ENCODE results near the gene ITIH5. TPM values are rescaled to one million over a fixed set of nuclear protein-coding genes. Genes with fewer than 3 reads are reported as not detected.

The ITIH5 gene
- polyA plus RNA-seq, 4 donors: 0.54 to 5.8 (median 2.4) TPM

DNA sequence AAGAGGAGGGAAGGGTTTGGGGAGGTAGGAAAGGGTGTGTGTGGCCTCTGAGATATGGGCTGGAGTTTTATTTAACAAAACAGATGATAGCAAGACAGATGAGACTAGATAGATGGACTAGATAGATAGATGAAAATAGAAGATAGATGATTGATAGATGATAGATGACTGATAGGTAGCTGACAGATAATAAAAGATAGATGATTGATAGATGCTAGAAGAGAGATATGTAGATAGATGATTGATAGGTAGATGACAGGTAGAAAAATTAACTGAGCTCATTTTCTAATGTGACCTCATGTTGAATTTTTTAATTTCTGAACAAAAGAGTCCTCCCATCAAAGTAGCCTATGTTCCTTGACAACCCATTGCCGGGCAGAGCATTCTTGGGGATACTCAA, 139.3 kb downstream of the ITIH5 start:
- no peaks in the 10 kb centered on the region for H3K4me1 ChIP-seq (ENCODE audit: control insufficient read depth in 3 of 3, insufficient read depth in 2 of 3, low read depth in 1 of 3, low read length in 2 of 3)
- FAIRE-seq (no peak), DNase-seq (no peak)
- no peak overlapping the region for H3K4me3 ChIP-seq (ENCODE audit: low read depth in 1 of 3, low read length in 3 of 3)
- no peak overlapping the region for H3K27ac ChIP-seq (ENCODE audit: low read depth in 1 of 3, low read length in 2 of 3)
- no peaks in the 10 kb centered on the region for H3K36me3 ChIP-seq (ENCODE audit: control insufficient read depth in 3 of 3, insufficient read depth in 2 of 3, low read depth in 1 of 3, low read length in 3 of 3)
- no peaks in the 10 kb centered on the region for H3K9me3 ChIP-seq (ENCODE audit: control insufficient read depth in 2 of 2, insufficient read depth in 1 of 2, low read depth in 1 of 2, low read length in 1 of 2)
- H3K27me3 ChIP-seq (ENCODE audit: control insufficient read depth in 3 of 3, insufficient read depth in 3 of 3, low read length in 3 of 3): peaks cover 0 to 8% (median 0%) of the 10 kb centered on the region in 3 donors
- 75 to 94% (median 86%) methylated on average over 1 of the region's 1 CpG for WGBS, 3 donors

DNA sequence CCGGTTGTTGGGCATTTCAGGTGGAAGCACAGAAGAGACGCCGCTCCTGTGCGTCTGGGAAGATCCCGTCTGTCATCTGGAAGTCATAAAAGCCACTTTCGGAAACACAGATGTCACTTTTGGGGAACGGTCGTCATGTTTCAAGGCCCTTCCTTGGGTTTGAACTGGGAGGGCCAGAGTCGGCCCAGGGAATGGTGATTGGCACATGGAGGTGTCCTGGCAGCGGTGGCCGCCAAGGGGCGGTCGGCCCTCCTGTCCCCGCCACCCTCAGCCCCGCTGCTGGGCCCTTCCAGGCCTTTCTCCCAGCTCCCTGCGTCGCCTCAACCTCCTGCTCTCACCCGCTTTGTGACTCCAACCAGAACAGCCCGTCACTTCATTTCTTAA, 140.8 kb downstream of the ITIH5 start:
- FAIRE-seq: no peak
- no peaks in the 10 kb centered on the region for H3K9me3 ChIP-seq (ENCODE audit: control insufficient read depth in 2 of 2, insufficient read depth in 1 of 2, low read depth in 1 of 2, low read length in 1 of 2)
- 82 to 88% (median 84%) methylated on average over 19 of the region's 19 CpGs for WGBS, 3 donors
- DNase-seq: no peak
- H3K4me3 ChIP-seq (ENCODE audit: low read depth in 1 of 3, low read length in 3 of 3): no peak overlapping the region
- peaks cover 0 to 4% (median 0%) of the 10 kb centered on the region in 3 donors for H3K27me3 ChIP-seq (ENCODE audit: control insufficient read depth in 3 of 3, insufficient read depth in 3 of 3, low read length in 3 of 3)
- no peak overlapping the region for H3K27ac ChIP-seq (ENCODE audit: low read depth in 1 of 3, low read length in 2 of 3)
- no peaks in the 10 kb centered on the region for H3K36me3 ChIP-seq (ENCODE audit: control insufficient read depth in 3 of 3, insufficient read depth in 2 of 3, low read depth in 1 of 3, low read length in 3 of 3)
- H3K4me1 ChIP-seq (ENCODE audit: control insufficient read depth in 3 of 3, insufficient read depth in 2 of 3, low read depth in 1 of 3, low read length in 2 of 3): no peaks in the 10 kb centered on the region

DNA sequence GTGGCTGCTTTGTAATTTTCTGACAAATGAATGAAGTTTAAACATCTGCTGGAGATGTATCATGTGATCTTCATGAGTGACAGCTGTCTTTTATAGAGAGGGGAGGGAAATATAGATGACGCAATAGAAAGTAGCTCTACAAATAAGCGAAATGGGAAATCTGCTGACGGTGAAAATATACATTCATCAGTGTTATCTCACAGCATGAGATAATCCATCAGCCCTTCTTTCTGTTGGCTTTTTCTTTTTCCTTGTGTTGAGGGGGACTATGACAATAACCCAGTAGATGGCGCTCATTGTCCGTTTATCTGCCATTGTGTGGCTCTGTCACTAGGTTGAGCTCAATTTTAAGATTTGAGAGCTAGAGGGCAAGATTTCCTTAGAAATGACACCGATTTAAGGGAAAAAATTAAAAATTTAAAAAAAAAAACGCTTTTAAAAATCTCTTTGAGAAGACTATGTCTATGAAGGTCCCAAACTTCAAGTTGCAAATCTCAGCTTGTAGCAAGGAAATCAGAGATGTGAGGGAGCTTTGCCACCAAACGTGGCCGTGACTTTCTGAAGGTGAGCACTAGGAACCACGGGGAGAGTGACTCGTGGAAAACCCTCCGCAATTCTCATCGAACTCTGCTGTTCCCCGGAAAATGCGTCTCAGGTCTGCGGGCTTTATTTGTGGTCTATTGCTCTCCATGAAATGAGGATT, 141.3 kb downstream of the ITIH5 start:
- no peak overlapping the region for H3K4me3 ChIP-seq (ENCODE audit: low read depth in 1 of 3, low read length in 3 of 3)
- H3K27ac ChIP-seq (ENCODE audit: low read depth in 1 of 3, low read length in 2 of 3): no peak overlapping the region
- H3K36me3 ChIP-seq (ENCODE audit: control insufficient read depth in 3 of 3, insufficient read depth in 2 of 3, low read depth in 1 of 3, low read length in 3 of 3): no peaks in the 10 kb centered on the region
- 38 to 45% (median 43%) methylated on average over 16 of the region's 16 CpGs for WGBS, 3 donors
- peak; percentile 75 for FAIRE-seq
- H3K4me1 ChIP-seq (ENCODE audit: control insufficient read depth in 3 of 3, insufficient read depth in 2 of 3, low read depth in 1 of 3, low read length in 2 of 3): no peaks in the 10 kb centered on the region
- H3K27me3 ChIP-seq (ENCODE audit: control insufficient read depth in 3 of 3, insufficient read depth in 3 of 3, low read length in 3 of 3): peaks cover 0 to 3% (median 0%) of the 10 kb centered on the region in 3 donors
- H3K9me3 ChIP-seq (ENCODE audit: control insufficient read depth in 2 of 2, insufficient read depth in 1 of 2, low read depth in 1 of 2, low read length in 1 of 2): no peaks in the 10 kb centered on the region
- peak; percentile 60 to 77 for DNase-seq

DNA sequence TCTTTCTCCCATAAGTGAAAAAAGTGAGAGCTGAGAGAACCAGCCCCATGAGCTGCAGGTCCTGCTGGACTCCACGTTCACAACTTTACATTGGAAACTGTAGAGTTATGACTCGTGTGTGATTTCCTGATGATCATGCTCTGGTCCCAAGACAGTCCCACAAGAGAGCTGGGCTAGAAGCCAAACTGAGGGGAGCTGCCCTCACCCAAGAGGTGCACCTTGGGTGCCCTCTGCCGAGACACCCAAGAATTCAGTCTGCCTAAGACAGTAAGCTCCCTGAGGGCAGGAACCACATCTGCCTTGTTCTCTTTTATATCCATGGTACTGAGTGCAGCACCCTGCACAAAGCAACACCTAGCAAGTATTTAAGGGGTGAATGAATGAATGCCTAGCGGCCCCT, 143.1 kb downstream of the ITIH5 start:
- WGBS, 3 donors: 61 to 71% (median 63%) methylated on average over 4 of the region's 4 CpGs
- FAIRE-seq (no peak), DNase-seq (no peak)
- Histone ChIP-seq H3K4me1 (ENCODE audit: control insufficient read depth in 3 of 3, insufficient read depth in 2 of 3, low read depth in 1 of 3, low read length in 2 of 3) (no peaks in the 10 kb centered on the region), H3K27ac (ENCODE audit: low read depth in 1 of 3, low read length in 2 of 3) (no peak overlapping the region), H3K27me3 (ENCODE audit: control insufficient read depth in 3 of 3, insufficient read depth in 3 of 3, low read length in 3 of 3) (peaks cover 0 to 3% (median 0%) of the 10 kb centered on the region in 3 donors), H3K4me3 (ENCODE audit: low read depth in 1 of 3, low read length in 3 of 3) (no peak overlapping the region), H3K9me3 (ENCODE audit: control insufficient read depth in 2 of 2, insufficient read depth in 1 of 2, low read depth in 1 of 2, low read length in 1 of 2) (no peaks in the 10 kb centered on the region), H3K36me3 (ENCODE audit: control insufficient read depth in 3 of 3, insufficient read depth in 2 of 3, low read depth in 1 of 3, low read length in 3 of 3) (no peaks in the 10 kb centered on the region)

DNA sequence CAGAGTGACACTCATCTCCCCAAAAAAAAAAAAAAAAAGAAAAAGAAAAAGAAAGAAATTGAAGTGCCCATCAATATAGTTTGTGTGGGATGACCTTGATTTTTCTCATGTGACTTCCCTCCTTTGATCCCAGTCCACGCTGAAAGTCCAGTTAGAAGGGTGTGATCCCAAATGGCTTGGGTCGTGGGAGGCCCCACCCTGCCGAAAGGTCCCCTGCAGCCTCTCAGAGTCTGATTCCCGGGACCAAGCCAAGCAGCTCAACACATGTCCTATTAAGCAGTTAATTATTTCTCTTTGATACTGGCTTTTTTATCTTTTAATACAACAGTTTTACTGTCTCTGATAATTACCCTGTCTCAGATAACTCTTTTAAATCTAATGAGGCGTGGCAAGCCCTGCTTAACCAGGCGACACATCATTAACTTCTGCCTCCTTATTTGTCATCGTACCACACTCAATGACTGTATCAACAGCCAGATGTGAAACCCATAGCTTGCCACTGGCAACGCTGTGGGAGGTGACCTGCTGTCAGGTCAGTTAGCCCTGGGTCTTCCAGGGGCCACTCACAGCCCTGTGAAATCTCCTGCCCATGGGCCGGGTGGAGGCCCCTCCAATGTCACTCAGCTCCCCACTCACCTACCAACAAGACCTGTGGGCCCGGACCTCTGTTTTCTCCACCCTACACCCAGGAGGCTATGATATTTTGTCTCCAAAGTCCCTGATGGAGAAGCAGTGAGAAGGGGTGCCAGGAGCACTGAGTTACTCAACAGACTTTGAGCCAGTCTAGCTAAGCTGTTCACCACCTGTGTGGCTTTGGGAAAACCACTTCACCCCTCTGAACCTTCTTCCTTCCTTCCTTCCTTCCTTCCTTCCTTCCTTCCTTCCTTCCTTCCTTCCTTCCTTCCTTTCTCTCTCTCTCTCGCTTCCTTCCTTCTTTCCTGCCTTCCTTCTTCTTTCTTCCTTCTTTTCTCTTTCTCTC, 146.0 kb downstream of the ITIH5 start:
- H3K4me3 ChIP-seq (ENCODE audit: low read depth in 1 of 3, low read length in 3 of 3): no peak overlapping the region
- WGBS, 3 donors: 30 to 60% (median 44%) methylated on average over 11 of the region's 11 CpGs
- FAIRE-seq: no peak
- no peaks in the 10 kb centered on the region for H3K36me3 ChIP-seq (ENCODE audit: control insufficient read depth in 3 of 3, insufficient read depth in 2 of 3, low read depth in 1 of 3, low read length in 3 of 3)
- no peak for DNase-seq
- no peaks in the 10 kb centered on the region for H3K4me1 ChIP-seq (ENCODE audit: control insufficient read depth in 3 of 3, insufficient read depth in 2 of 3, low read depth in 1 of 3, low read length in 2 of 3)
- no peaks in the 10 kb centered on the region for H3K27me3 ChIP-seq (ENCODE audit: control insufficient read depth in 3 of 3, insufficient read depth in 3 of 3, low read length in 3 of 3)
- H3K9me3 ChIP-seq (ENCODE audit: control insufficient read depth in 2 of 2, insufficient read depth in 1 of 2, low read depth in 1 of 2, low read length in 1 of 2): no peaks in the 10 kb centered on the region
- no peak overlapping the region for H3K27ac ChIP-seq (ENCODE audit: low read depth in 1 of 3, low read length in 2 of 3)

DNA sequence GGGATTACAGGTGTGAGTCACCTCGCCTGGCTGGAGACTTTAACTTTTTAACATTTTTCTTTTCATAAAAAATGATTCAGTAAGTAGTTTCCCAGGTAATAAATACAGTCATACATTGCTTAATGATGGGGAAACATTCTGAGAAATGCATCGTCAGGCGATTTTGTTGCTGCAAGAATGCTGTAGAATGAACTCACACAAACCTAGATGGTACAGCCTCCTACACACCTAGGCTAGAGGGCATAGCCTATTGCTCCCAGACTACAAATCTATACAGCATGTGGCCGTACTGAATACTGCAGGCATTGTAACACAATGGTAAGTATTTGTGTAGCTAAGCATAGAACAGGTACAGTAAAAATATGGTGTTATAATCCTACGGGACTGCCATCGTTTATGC, 147.4 kb downstream of the ITIH5 start:
- no peaks in the 10 kb centered on the region for H3K27me3 ChIP-seq (ENCODE audit: control insufficient read depth in 3 of 3, insufficient read depth in 3 of 3, low read length in 3 of 3)
- H3K27ac ChIP-seq (ENCODE audit: low read depth in 1 of 3, low read length in 2 of 3): no peak overlapping the region
- FAIRE-seq (no peak), DNase-seq (no peak)
- no peaks in the 10 kb centered on the region for H3K4me1 ChIP-seq (ENCODE audit: control insufficient read depth in 3 of 3, insufficient read depth in 2 of 3, low read depth in 1 of 3, low read length in 2 of 3)
- H3K9me3 ChIP-seq (ENCODE audit: control insufficient read depth in 2 of 2, insufficient read depth in 1 of 2, low read depth in 1 of 2, low read length in 1 of 2): no peaks in the 10 kb centered on the region
- H3K36me3 ChIP-seq (ENCODE audit: control insufficient read depth in 3 of 3, insufficient read depth in 2 of 3, low read depth in 1 of 3, low read length in 3 of 3): no peaks in the 10 kb centered on the region
- no peak overlapping the region for H3K4me3 ChIP-seq (ENCODE audit: low read depth in 1 of 3, low read length in 3 of 3)
- 80 to 85% (median 81%) methylated on average over 6 of the region's 6 CpGs for WGBS, 3 donors

DNA sequence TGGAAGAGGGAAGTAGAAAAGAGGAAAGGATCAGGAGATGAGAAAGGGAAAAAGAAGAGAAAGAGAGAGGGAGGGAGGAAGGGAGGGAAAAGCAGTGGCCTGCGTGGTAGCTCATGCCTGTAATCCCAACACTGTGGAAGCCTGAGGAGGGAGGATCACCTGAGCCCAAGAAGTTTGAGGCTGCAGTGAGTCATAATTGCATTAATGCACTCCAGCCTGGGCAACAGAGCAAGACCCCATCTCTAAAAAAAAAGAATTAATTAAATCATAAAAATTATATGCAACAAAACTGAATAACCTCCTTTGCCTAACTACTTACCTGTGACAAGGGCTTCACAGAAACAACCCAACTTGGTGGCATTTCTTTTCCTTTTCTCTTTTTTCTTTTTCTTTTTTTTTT, 148.1 kb downstream of the ITIH5 start:
- no peak for DNase-seq
- FAIRE-seq: no peak
- no peak overlapping the region for H3K4me3 ChIP-seq (ENCODE audit: low read depth in 1 of 3, low read length in 3 of 3)
- WGBS, 3 donors: 63 to 88% (median 87%) methylated on average over 1 of the region's 1 CpG
- H3K27ac ChIP-seq (ENCODE audit: low read depth in 1 of 3, low read length in 2 of 3): no peak overlapping the region
- H3K4me1 ChIP-seq (ENCODE audit: control insufficient read depth in 3 of 3, insufficient read depth in 2 of 3, low read depth in 1 of 3, low read length in 2 of 3): no peaks in the 10 kb centered on the region
- no peaks in the 10 kb centered on the region for H3K27me3 ChIP-seq (ENCODE audit: control insufficient read depth in 3 of 3, insufficient read depth in 3 of 3, low read length in 3 of 3)
- no peaks in the 10 kb centered on the region for H3K36me3 ChIP-seq (ENCODE audit: control insufficient read depth in 3 of 3, insufficient read depth in 2 of 3, low read depth in 1 of 3, low read length in 3 of 3)
- H3K9me3 ChIP-seq (ENCODE audit: control insufficient read depth in 2 of 2, insufficient read depth in 1 of 2, low read depth in 1 of 2, low read length in 1 of 2): no peaks in the 10 kb centered on the region

DNA sequence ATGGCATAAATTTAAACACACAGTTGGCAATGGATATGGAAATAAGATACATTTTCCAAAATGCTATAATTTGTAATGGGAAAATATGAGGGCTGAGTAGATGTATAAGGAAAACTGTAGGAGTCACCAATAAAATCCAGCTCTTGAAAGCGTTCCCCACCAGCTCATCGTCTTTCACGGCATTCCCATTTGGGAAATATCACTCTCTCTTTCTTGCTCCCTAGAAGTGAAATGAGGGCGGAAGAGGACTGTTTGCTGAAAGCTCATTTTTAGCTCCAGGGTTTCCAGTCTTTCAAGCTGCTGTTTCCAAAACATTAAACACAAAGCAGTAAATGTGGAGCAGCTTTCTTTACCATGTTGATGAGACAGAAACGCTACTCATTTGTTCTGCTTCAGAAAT, 151.3 kb downstream of the ITIH5 start:
- no peak overlapping the region for H3K4me3 ChIP-seq (ENCODE audit: low read depth in 1 of 3, low read length in 3 of 3)
- H3K27me3 ChIP-seq (ENCODE audit: control insufficient read depth in 3 of 3, insufficient read depth in 3 of 3, low read length in 3 of 3): no peaks in the 10 kb centered on the region
- DNase-seq (no peak), FAIRE-seq (no peak)
- peaks cover 0 to 3% of the 10 kb centered on the region in 2 donors for H3K9me3 ChIP-seq (ENCODE audit: control insufficient read depth in 2 of 2, insufficient read depth in 1 of 2, low read depth in 1 of 2, low read length in 1 of 2)
- H3K27ac ChIP-seq (ENCODE audit: low read depth in 1 of 3, low read length in 2 of 3): no peak overlapping the region
- no peaks in the 10 kb centered on the region for H3K36me3 ChIP-seq (ENCODE audit: control insufficient read depth in 3 of 3, insufficient read depth in 2 of 3, low read depth in 1 of 3, low read length in 3 of 3)
- no peaks in the 10 kb centered on the region for H3K4me1 ChIP-seq (ENCODE audit: control insufficient read depth in 3 of 3, insufficient read depth in 2 of 3, low read depth in 1 of 3, low read length in 2 of 3)
- 68 to 79% (median 78%) methylated on average over 5 of the region's 5 CpGs for WGBS, 3 donors

Data from small intestine (tissue), 7 donors.